NCI-H2171 treated with DMSO at 0.1 percent for 48 hours (cell line): ENCODE measurements around the gene ALKBH7.

Experiments used
- DNase-seq: peaks from one replicate; lab custom pipeline; 2025; lab: John Stamatoyannopoulos, UW

ALKBH7 gene

GRCh38 chr19:6424195-6424938 is 51.8 kb downstream of the ALKBH7 start, which contains the start of gene KHSRP:
Gene KHSRP (minus strand): TSS chr19:6424811. CDS start chr19:6424701, 110 bp downstream.
- DNase-seq = no peak
